ENCODE measurements around the gene BAZ2B.

- no peak for TF ChIP-seq CTCF (IDR thresholded peaks at IDR 0.05; ENCODE audit: insufficient read depth, low read length, poor library complexity, severe bottlenecking)
- TF ChIP-seq EZH2phosphoT487 (conservative IDR thresholded peaks at IDR 0.05; ENCODE audit: low read length), result no peak
These were observed 4.4 kb upstream of the BAZ2B start for GRCh38 chr2:159620796-159621195.

All from SU-DHL-6 (cell line).